Prostate gland (tissue), 2 donors: ENCODE measurements around the gene BICDL1. TPM values are rescaled to one million over a fixed set of nuclear protein-coding genes. Genes with fewer than 3 reads are reported as not detected.

ENCODE experiments used
- DNase-seq: peaks from one replicate; pipeline ENCODE4 v3.0.0-alpha.2; 2019; ENCODE audit warnings: low spot score
- H3K27ac ChIP-seq, 2 donors: fragments of 200-600 bp; sonication (generic); 2 replicates each; pipeline ENCODE4 v1.5.1; 2017 to 2019
- H3K27me3 ChIP-seq: fragments of 200-600 bp; sonication (generic); replicated peaks from 2 replicates; pipeline ENCODE4 v1.5.1; 2019; ENCODE audit not compliant: insufficient read depth
- H3K36me3 ChIP-seq, 2 donors: fragments of 200-600 bp; sonication (generic); 1 replicate in 1 of 2; 2 replicates in 1 of 2; pipeline versions ENCODE4 v1.5.1 to v1.8.1; 2017 to 2019
- H3K4me1 ChIP-seq: fragments of 200-600 bp; sonication (generic); replicated peaks from 2 replicates; pipeline ENCODE4 v1.5.1; 2019
- H3K4me3 ChIP-seq, 2 donors: fragments of 200-600 bp; sonication (generic); 2 replicates each; pipeline ENCODE4 v1.5.1; 2017 to 2019
- H3K9me3 ChIP-seq: fragments of 200-600 bp; sonication (generic); 2 replicates; pipeline ENCODE4 v1.5.1; 2017
- CTCF ChIP-seq, 4 experiments: fragments of 200-600 bp in 2 of 4; fragments of 450-650 bp in 2 of 4; sonication (generic) in 2 of 4; IDR thresholded peaks; 1 replicate in 3 of 4; 2 replicates in 1 of 4; pipeline ENCODE4 v1.5.1; 2016 to 2019; ENCODE audit warnings: antibody characterized with exemption in 4 of 4, mild to moderate bottlenecking in 2 of 4, moderate library complexity in 2 of 4
- POLR2A ChIP-seq: fragments of 450-650 bp; IDR thresholded peaks from one replicate; pipeline ENCODE4 v1.6.1; 2016; ENCODE audit warnings: antibody characterized with exemption, mild to moderate bottlenecking
- POLR2AphosphoS5 ChIP-seq: sonication (generic); formaldehyde crosslinking; IDR thresholded peaks from one replicate; pipeline ENCODE4 v1.6.1; 2017; ENCODE audit warnings: antibody characterized with exemption
- whole genome bisulfite sequencing: methylation state at CpG from one replicate; pipeline ENCODE4 v1.1.5; 2018; 5-methylcytosine and 5-hydroxymethylcytosine counted together
- intact Hi-C: fragments of 100-400 bp; cut with DNase I; formaldehyde crosslinking; loops from one replicate; pipeline ENCODE4 v1.14.2; 2022
- total RNA-seq, 2 donors: library from RNA; depleted of rRNA; stranded (reverse); fragments of >200 nt; gene quantifications; one replicate each; pipeline ENCODE4 v1.1.0, GENCODE V29; 2016

Gene BICDL1
- total RNA-seq, 2 donors from 2014 or later, result 8.6 to 34.0 TPM

DNA sequence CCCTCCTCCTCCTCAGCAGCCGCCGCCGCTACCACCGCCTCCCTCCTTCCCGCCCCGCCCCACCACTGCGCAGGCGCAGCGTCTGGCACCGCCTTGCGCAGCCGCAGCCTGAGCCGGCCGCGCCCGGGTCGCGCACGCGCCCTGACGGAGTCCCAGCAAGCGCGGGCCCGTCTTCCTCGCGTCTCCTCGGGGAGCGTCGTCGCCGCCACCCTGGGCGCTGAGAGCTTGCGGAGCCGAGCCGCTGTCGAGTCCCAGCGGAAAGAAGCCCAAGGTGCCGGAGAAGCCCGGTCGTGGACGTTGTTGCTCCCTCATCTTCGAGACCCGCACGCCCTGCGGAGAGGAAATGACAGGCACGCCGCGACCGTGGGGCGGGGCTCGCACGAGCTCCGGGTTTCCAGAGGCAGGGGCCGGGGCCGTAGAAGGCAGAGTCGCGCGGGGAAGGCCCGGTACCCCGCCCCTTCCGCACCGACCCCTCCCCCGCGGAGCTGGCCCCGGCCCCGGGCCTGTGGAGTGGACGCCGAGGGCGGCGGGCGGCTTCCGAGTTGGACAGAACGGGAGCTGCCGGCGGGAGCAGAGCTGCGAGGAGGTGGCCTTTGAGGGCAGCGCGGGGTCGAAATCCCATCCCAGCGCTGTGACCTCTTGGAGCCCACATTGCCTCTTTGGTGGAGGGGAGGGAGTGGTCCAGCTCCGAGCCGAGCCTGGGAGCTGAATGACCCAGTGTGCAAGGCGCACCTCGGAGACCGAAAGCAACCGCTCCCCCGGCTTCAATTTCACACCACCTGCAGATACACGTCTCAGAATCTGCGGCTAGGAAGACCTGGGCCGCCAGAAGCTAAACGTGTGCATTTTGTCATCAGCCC, 128.0 kb downstream of the BICDL1 start:
- under 1% methylated on average over 68 of the region's 91 CpGs for WGBS
- peak overlapping the region; percentile 72 to 95 for H3K4me3 ChIP-seq
- TF ChIP-seq CTCF (IDR thresholded peaks at IDR 0.05), result peak in 1 of 4 experiments; percentile 37
- TF ChIP-seq POLR2A, result peak; percentile 87
- peak; percentile 42 for TF ChIP-seq POLR2AphosphoS5
- H3K9me3 ChIP-seq, result no peaks in the 10 kb centered on the region
- H3K27me3 ChIP-seq, result no peaks in the 10 kb centered on the region
- H3K4me1 ChIP-seq, result peaks cover 14% of the 10 kb centered on the region
- H3K36me3 ChIP-seq, result no peaks in the 10 kb centered on the region
- H3K27ac ChIP-seq, result peak overlapping the region; percentile 84 to 93
- peak; percentile 93 for DNase-seq
- intact Hi-C loops, result no loop called here

GRCh38 chr12:120117961-120118320, 128.9 kb downstream of the BICDL1 start:
- WGBS, result 18% methylated on average over 7 of the region's 7 CpGs
- no peak for DNase-seq
- no peaks in the 10 kb centered on the region for H3K36me3 ChIP-seq
- peak overlapping the region; percentile 72 to 95 for H3K4me3 ChIP-seq
- no peaks in the 10 kb centered on the region for H3K9me3 ChIP-seq
- peaks cover 14% of the 10 kb centered on the region for H3K4me1 ChIP-seq
- no peak for TF ChIP-seq CTCF (IDR thresholded peaks at IDR 0.05)
- no peak for TF ChIP-seq POLR2AphosphoS5
- no peak for TF ChIP-seq POLR2A
- peak overlapping the region in 1 of 2 donors; percentile 93 for H3K27ac ChIP-seq
- intact Hi-C loops, result no loop called here
- no peaks in the 10 kb centered on the region for H3K27me3 ChIP-seq

- TF ChIP-seq POLR2A (no peak), POLR2AphosphoS5 (no peak), CTCF (IDR thresholded peaks at IDR 0.05) (no peak)
- intact Hi-C loops, result no loop called here
- Histone ChIP-seq H3K9me3 (no peaks in the 10 kb centered on the region), H3K36me3 (no peaks in the 10 kb centered on the region), H3K27ac (no peak overlapping the region), H3K4me3 (peak overlapping the region in 1 of 2 donors; percentile 95), H3K27me3 (no peaks in the 10 kb centered on the region), H3K4me1 (peaks cover 14% of the 10 kb centered on the region)
- 58% methylated on average over 11 of the region's 11 CpGs for WGBS
- no peak for DNase-seq
These were observed 129.5 kb downstream of the BICDL1 start for GRCh38 chr12:120118321-120119061.

DNA sequence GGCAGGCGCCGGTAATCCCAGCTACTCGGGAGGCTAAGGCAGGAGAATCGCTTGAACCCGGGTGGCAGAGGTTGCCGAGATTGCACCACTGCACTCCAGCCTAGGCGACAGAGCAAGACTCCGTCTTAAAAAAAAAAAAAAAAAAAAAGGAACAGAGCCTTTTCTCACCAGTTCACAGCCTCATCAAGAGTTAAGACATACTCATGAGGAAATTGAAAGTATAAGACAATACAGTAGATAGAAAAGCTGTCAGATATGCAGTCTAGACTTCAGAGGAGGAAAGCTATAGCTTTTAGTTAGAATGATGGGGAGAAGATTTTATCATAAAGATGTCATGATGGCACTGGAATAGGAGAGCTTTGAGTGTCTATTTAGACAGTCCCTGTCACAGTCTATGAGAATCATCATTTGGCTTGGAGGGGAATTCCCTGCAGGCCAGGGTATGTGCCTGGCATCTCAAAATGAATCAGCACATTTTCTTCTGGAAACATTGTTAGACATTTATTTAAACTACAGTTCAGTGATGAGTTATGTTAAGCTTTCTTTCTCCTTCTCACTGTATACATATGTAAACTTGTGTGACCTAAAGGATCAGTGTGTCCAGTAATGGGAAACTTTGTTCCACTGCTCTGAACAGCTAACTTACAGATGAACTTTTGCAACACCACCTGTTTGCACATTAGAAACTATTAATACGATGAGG, 130.4 kb downstream of the BICDL1 start:
- intact Hi-C loops, result no loop called here
- Histone ChIP-seq H3K9me3 (no peaks in the 10 kb centered on the region), H3K4me3 (no peak overlapping the region), H3K4me1 (peaks cover 14% of the 10 kb centered on the region), H3K27ac (no peak overlapping the region), H3K36me3 (no peaks in the 10 kb centered on the region), H3K27me3 (no peaks in the 10 kb centered on the region)
- DNase-seq, result no peak
- TF ChIP-seq POLR2AphosphoS5 (no peak), POLR2A (no peak), CTCF (IDR thresholded peaks at IDR 0.05) (no peak)
- WGBS, result 83% methylated on average over 9 of the region's 9 CpGs
